GM19193 (cell line): Measurements from ENCODE around the gene SMARCD2.
"Not testable (repeated sequence)": the region's sequence is repeated elsewhere in the genome, so short reads cannot be mapped to it uniquely, and the experiment has no call there.

Experiments
- POLR2A ChIP-seq: IDR thresholded peaks from 4 replicates; pipeline ENCODE4 v1.6.1; 2011; ENCODE audit not compliant: insufficient read depth, insufficient read length; ENCODE audit errors: extremely low read depth

SMARCD2 gene

GRCh38 chr17:63842540-63843386, at the start of gene SMARCD2:
TSS of gene SMARCD2 (minus strand) at chr17:63842685. CDS start at chr17:63842674, 11 bp downstream.
- peak; percentile 90 for TF ChIP-seq POLR2A

DNA sequence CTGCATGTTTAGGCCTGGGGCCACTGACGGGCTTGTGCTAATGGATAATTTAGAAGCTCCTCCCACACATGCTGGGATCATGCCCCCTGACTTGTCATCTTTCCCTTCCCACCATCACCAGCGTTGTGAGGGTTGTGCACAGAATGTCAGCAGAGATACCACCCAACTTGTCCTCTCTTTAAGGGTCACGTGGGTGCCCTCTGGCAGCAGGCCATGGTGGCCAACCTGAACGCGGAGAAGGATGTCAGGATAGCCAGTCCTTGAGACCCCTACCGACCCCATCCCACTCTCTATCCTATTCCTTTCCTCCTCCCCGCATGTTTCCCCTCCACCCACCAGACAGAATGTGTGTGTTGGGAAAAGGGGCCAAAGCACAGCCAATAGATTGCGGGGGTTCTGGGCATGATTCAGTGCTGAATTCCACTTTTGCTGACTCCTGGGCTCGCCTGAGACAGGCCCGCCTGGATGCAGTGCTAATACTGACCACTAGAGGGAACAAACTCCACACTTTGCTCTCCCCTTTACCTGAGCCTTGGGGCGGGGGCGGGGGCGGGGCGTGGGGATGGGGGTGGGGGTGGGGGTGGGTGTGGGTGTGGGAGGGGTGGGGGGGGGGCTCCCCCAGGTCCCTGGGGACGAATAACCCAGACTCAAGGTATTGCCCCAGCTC, 39.6 kb upstream of the SMARCD2 start, which contains the start of gene GH2:
Gene GH2, minus strand, starts transcription at position 10 of the 667 bp plus-strand sequence. CDS start 143 bp downstream, outside the sequence.
- TF ChIP-seq POLR2A = no peak

DNA sequence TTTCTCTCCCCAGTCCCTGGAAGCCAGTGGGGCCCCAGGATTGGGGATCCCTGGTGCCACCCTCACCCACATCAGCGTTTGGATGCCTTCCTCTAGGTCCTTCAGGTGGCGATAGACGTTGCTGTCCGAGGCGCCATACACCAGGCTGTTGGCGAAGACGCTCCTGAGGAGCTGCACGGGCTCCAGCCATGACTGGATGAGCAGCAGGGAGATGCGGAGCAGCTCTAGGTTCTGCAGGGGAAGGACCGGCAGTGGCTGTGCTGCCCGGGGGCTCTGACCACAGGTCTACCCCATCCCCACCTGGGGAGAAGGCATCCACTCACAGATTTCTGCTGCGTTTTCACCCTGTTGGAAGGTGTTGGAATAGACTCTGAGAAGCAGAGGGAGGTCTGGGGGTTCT, 38.2 kb upstream of the SMARCD2 start:
- no peak for TF ChIP-seq POLR2A

GRCh38 chr17:63873577-63873976, 31.1 kb upstream of the SMARCD2 start, which contains the start of gene CSH2:
TSS of gene CSH2 (minus strand) at chr17:63873677. CDS start at chr17:63873614, 63 bp downstream.
- not testable (repeated sequence) for TF ChIP-seq POLR2A

DNA sequence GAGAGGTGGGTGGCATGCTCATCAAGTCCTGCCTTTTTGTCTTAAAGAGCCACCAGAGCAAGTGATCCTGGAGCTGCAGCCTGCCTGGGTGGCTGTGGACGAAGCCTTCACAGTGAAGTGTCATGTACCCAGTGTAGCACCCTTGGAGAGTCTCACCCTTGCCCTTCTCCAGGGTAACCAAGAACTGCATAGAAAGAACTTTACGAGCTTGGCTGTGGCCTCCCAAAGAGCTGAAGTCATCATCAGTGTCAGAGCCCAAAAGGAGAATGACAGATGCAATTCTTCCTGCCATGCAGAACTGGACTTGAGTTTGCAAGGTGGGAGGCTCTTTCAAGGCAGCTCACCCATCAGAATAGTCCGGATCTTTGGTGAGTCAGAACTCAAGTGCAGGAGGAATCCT, 16.8 kb upstream of the SMARCD2 start:
- no peak for TF ChIP-seq POLR2A

GRCh38 chr17:63855185-63855584, 12.7 kb upstream of the SMARCD2 start:
- no peak for TF ChIP-seq POLR2A

- no peak for TF ChIP-seq POLR2A
These were observed 12.2 kb upstream of the SMARCD2 start for GRCh38 chr17:63854709-63855108.

DNA sequence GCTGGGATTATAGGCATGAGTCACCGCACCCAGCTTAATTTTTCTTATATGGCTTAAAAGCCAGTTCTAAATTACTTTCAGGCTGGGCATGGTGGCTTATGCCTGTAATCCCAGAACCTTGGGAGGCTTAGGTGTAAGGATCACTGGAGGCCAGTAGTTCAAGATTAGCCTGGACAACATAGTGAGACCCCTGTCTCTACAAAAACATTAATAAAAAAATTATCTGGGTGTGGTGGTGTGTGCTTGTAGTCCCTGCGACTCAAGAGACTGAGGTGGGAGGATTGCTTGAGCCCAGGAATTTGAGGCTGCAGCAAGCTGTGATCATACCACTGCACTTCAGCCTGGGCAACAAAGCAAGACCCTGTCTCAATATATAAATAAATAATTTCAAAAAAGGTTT, 10.8 kb upstream of the SMARCD2 start:
- TF ChIP-seq POLR2A = no peak

GRCh38 chr17:63850401-63850800, 7.9 kb upstream of the SMARCD2 start:
- TF ChIP-seq POLR2A = no peak

DNA sequence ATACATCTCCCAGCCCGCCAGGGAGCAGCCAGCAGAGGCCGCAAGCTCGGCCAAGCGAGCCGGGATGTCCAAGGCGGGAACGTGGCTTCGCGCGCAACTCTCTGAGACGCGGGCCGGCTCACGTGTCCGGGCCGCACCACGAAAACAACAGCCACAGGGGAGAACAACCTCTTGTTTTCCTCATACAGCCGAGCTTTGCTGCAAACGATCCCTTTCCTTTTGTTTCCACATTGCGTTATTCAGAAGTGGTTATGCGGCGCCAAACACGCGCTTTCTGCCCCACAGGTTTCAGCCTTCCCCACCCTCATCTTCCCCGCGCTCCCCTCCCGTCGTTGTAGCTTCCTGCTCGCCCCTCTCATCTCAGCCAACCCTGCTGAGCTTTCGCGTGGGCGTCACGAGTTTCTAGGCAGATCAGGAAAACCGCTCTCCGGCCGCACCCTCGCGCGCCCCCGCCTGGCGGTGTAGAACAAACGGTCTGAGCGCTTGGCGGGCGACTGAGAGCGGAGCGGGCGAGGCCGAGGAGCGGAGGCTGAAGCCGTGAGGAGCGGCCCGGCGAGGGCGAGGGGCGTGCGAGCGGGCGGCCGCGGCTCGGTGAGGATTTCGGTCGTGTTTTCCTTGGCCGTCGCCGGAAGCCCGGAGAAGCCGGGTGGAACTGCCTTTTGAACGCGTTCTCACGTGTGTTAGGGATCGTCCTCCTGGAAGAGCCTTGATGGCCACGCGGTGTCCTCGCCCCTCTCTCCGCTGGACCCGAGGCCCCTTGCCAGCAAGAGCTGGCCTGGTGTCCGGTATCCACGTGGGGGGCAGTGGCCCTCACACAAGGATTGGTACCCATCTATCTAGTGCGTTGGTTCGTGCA, 6.6 kb upstream of the SMARCD2 start:
- no peak for TF ChIP-seq POLR2A

DNA sequence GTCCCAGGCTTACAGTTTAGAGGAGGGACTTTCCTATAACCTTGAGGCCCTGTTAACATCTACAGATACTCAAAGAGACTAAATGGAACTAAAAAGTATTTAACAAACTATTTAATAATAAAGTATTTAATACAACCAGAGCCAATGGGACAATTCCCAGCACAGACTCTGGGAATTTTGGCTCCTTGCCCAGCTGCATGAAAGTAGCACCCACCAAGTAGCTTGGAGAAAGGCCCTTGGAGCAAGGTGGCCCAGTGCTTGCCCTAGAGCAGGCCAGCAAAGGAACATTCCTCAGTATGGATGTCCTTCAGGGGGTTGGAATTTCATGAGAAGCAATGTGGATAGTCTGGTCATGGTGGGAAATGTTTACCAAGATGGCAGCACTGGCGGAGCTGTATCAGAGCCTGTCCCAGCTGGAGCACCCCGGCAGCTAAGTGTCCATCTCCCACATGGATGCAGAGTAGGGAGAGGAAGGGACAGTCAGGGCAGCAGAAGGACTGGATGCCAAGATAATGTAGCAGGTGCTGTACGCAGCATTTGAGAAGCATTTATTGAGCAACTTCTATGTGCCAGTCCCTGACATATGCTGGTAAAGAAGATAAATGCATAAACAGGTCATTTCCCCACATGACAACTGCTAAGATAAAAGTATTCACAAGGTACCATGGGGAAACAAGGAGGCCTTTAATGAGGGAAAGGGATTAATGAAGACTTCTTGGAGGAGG, 5.2 kb upstream of the SMARCD2 start:
- TF ChIP-seq POLR2A = no peak

- no peak for TF ChIP-seq POLR2A
These were observed 3.0 kb upstream of the SMARCD2 start for GRCh38 chr17:63845509-63845908.

- TF ChIP-seq POLR2A = no peak
These were observed 1.6 kb upstream of the SMARCD2 start for GRCh38 chr17:63843910-63844677.

GRCh38 chr17:63843387-63843888, 953 bp upstream of the SMARCD2 start:
- peak; percentile 34 for TF ChIP-seq POLR2A

GRCh38 chr17:63842173-63842539, 329 bp downstream of the SMARCD2 start:
- no peak for TF ChIP-seq POLR2A
